H9 (cell line): ENCODE results near the gene PPP4R2. TPM values are rescaled to one million over a fixed set of nuclear protein-coding genes. Genes with fewer than 3 reads are reported as not detected.

Source experiments
- DNase-seq: peaks from one replicate; pipeline ENCODE4 v3.0.0-alpha.2; 2017
- H2AFZ ChIP-seq: one replicate; pipeline ENCODE4 v1.6.1; 2013; ENCODE audit warnings: mild to moderate bottlenecking, low read length, control low read depth, moderate library complexity
- H2AK5ac ChIP-seq: 2 replicates; pipeline ENCODE4 v1.6.1; 2013; ENCODE audit warnings: low read length, control low read depth, mixed read lengths; ENCODE audit not compliant: insufficient read length
- H2BK120ac ChIP-seq: one replicate; pipeline ENCODE4 v1.6.1; 2013; ENCODE audit warnings: low read depth, mild to moderate bottlenecking, low read length, control low read depth, inconsistent platforms; ENCODE audit not compliant: poor library complexity, severe bottlenecking
- H2BK12ac ChIP-seq: 2 replicates; pipeline ENCODE4 v1.6.1; 2013; ENCODE audit warnings: low read length, control low read depth, mixed read lengths, low read depth; ENCODE audit not compliant: insufficient read length
- H2BK15ac ChIP-seq: 2 replicates; pipeline ENCODE4 v1.6.1; 2013; ENCODE audit warnings: low read depth, low read length, control low read depth
- H2BK20ac ChIP-seq: one replicate; pipeline ENCODE4 v1.6.1; 2013; ENCODE audit warnings: low read depth, mild to moderate bottlenecking, low read length, control low read depth, inconsistent platforms; ENCODE audit not compliant: poor library complexity, severe bottlenecking
- H2BK5ac ChIP-seq: 2 replicates; pipeline ENCODE4 v1.6.1; 2013; ENCODE audit warnings: low read length, control low read depth, mixed read lengths; ENCODE audit not compliant: insufficient read length
- H3K14ac ChIP-seq: 2 replicates; pipeline ENCODE4 v1.6.1; 2013; ENCODE audit warnings: low read length, control low read depth; ENCODE audit not compliant: insufficient read depth
- H3K18ac ChIP-seq: 2 replicates; pipeline ENCODE4 v1.6.1; 2013; ENCODE audit warnings: low read depth, mild to moderate bottlenecking, mixed read lengths, low read length, control low read depth; ENCODE audit not compliant: insufficient read length
- H3K23ac ChIP-seq: 2 replicates; pipeline ENCODE4 v1.6.1; 2013; ENCODE audit warnings: low read length, control low read depth, mixed read lengths, low read depth; ENCODE audit not compliant: insufficient read length
- H3K23me2 ChIP-seq: 2 replicates; pipeline ENCODE4 v1.6.1; 2013; ENCODE audit warnings: low read depth, mild to moderate bottlenecking, mixed read lengths, low read length, control low read depth; ENCODE audit not compliant: insufficient read length, poor library complexity, severe bottlenecking
- H3K27ac ChIP-seq: 2 replicates; pipeline ENCODE4 v1.5.1; 2013; ENCODE audit warnings: low read length, control low read depth, mixed read lengths, low read depth; ENCODE audit not compliant: insufficient read length
- H3K27me3 ChIP-seq: 2 replicates; pipeline ENCODE4 v1.6.1; 2013; ENCODE audit warnings: low read length, control low read depth, inconsistent platforms; ENCODE audit not compliant: insufficient read depth
- H3K4ac ChIP-seq: 2 replicates; pipeline ENCODE4 v1.6.1; 2013; ENCODE audit warnings: low read depth, mild to moderate bottlenecking, control low read depth, inconsistent platforms, low read length, moderate library complexity
- H3K4me1 ChIP-seq: 2 replicates; pipeline ENCODE4 v1.6.1; 2013; ENCODE audit warnings: low read length, control low read depth, inconsistent platforms; ENCODE audit not compliant: insufficient read depth
- H3K4me2 ChIP-seq: 2 replicates; pipeline ENCODE4 v1.6.1; 2013; ENCODE audit warnings: low read length, control low read depth, mixed read lengths; ENCODE audit not compliant: insufficient read length, insufficient read depth
- H3K56ac ChIP-seq: 2 replicates; pipeline ENCODE4 v1.6.1; 2013; ENCODE audit warnings: low read depth, mild to moderate bottlenecking, mixed read lengths, low read length, control low read depth; ENCODE audit not compliant: insufficient read length
- H3K79me1 ChIP-seq: 2 replicates; pipeline ENCODE4 v1.6.1; 2013; ENCODE audit warnings: low read depth, mild to moderate bottlenecking, moderate library complexity, low read length, control low read depth, inconsistent platforms; ENCODE audit not compliant: insufficient read depth, poor library complexity, severe bottlenecking
- H3K79me2 ChIP-seq: 2 replicates; pipeline ENCODE4 v1.6.1; 2013; ENCODE audit warnings: low read length, control low read depth, inconsistent platforms; ENCODE audit not compliant: insufficient read depth
- H3K9ac ChIP-seq: 2 replicates; pipeline ENCODE4 v1.6.1; 2013; ENCODE audit warnings: low read length, control low read depth, mixed read lengths; ENCODE audit not compliant: insufficient read length; ENCODE audit errors: extremely low read depth
- H3K9me3 ChIP-seq: one replicate; pipeline ENCODE4 v1.6.1; 2013; ENCODE audit warnings: low read depth, low read length, inconsistent platforms; ENCODE audit not compliant: control insufficient read depth
- H3T11ph ChIP-seq: one replicate; pipeline ENCODE4 v1.6.1; 2013; ENCODE audit warnings: mild to moderate bottlenecking, low read length, control low read depth, inconsistent platforms
- H4K20me1 ChIP-seq: one replicate; pipeline ENCODE4 v1.6.1; 2013; ENCODE audit not compliant: control insufficient read depth, insufficient read length, insufficient read depth
- H4K5ac ChIP-seq: 2 replicates; pipeline ENCODE4 v1.6.1; 2013; ENCODE audit warnings: low read depth, mild to moderate bottlenecking, mixed read lengths, low read length, control low read depth; ENCODE audit not compliant: insufficient read length
- H4K8ac ChIP-seq: replicated peaks from 2 replicates; pipeline ENCODE4 v1.6.1; 2013; ENCODE audit warnings: low read length, control low read depth, mixed read lengths, low read depth; ENCODE audit not compliant: insufficient read length
- H4K91ac ChIP-seq: 2 replicates; pipeline ENCODE4 v1.6.1; 2013; ENCODE audit warnings: low read depth, mild to moderate bottlenecking, moderate library complexity, mixed read lengths, low read length, control low read depth; ENCODE audit not compliant: insufficient read length
- H3K27ac Mint-ChIP-seq, 3 experiments: 2 replicates in 2 of 3; 3 replicates in 1 of 3; pipeline ENCODE4 v1.8.0; 2020 to 2021; ENCODE audit warnings: mixed read lengths in 3 of 3, mild to moderate bottlenecking in 1 of 3, moderate library complexity in 1 of 3
- H3K27me3 Mint-ChIP-seq: 2 replicates; pipeline ENCODE4 v1.8.0; 2021; ENCODE audit warnings: low read depth, mild to moderate bottlenecking, moderate library complexity, mixed read lengths
- H3K36me3 Mint-ChIP-seq, 3 experiments: 2 replicates in 2 of 3; 3 replicates in 1 of 3; pipeline ENCODE4 v1.8.0; 2020 to 2021; ENCODE audit warnings: low read depth in 3 of 3, mixed read lengths in 3 of 3; ENCODE audit not compliant: insufficient read depth in 1 of 3
- H3K4me1 Mint-ChIP-seq, 2 experiments: 2 replicates each; pipeline ENCODE4 v1.8.0; 2020; ENCODE audit warnings: mixed read lengths in 2 of 2
- H3K4me3 Mint-ChIP-seq, 2 experiments: 2 replicates in 1 of 2; 3 replicates in 1 of 2; pipeline ENCODE4 v1.8.0; 2020 to 2021; ENCODE audit warnings: mild to moderate bottlenecking in 2 of 2, mixed read lengths in 2 of 2, moderate library complexity in 1 of 2
- H3K9me3 Mint-ChIP-seq, 2 experiments: 2 replicates in 1 of 2; 3 replicates in 1 of 2; pipeline ENCODE4 v1.8.0; 2020; ENCODE audit warnings: mild to moderate bottlenecking in 2 of 2, mixed read lengths in 2 of 2, moderate library complexity in 1 of 2
- WGBS: extraction: QIAGEN DNeasy Blood & Tissue Kit; methylation state at CpG from one replicate; pipeline ENCODE4 v1.1.7; 2013; ENCODE audit warnings: missing lambda C conversion rate, low lambda C conversion rate, mixed read lengths; ENCODE audit not compliant: insufficient read length; ENCODE audit errors: extremely low coverage; 5-methylcytosine and 5-hydroxymethylcytosine counted together
- total RNA-seq: library from RNA; stranded (reverse); gene quantifications from 2 replicates; pipeline ENCODE4 v1.2.1, GENCODE V29; 2021
- TF ChIP-seq, protein P1 (sequence below): fragments of 200-600 bp; sonication (generic); conservative IDR thresholded peaks from 3 replicates; pipeline ENCODE4 v1.8.0; 2021; ENCODE audit warnings: antibody characterized with exemption, mild to moderate bottlenecking

The PPP4R2 gene
- total RNA-seq, 1 experiment from 2014 or later: 132 TPM

DNA sequence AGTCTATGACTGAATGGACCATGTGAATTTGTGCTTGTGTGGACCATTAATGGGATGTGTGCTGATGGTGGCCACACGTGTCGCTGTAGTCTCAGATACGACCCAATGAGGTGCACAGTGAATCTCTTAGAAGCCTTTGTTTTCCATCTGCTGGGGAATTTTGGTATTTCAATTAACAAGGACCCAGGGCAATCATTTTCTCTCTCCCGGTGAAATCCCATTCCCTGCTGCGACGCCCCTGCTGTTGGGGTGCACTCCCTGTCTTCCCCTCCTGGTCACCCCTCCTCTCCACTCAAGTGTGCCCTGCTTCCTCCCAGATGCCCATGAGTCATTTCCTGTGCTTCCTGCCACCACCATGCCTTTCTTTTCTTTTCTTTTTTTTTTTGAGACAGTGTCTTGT is 97.5 kb downstream of the PPP4R2 start:
- Histone ChIP-seq H3K14ac (no peak overlapping the region), H2AFZ (no peak overlapping the region), H4K5ac (no peak overlapping the region), H2BK5ac (no peak overlapping the region), H3K79me1 (no peaks in the 10 kb centered on the region), H3K4me2 (no peak overlapping the region), H2BK12ac (no peak overlapping the region), H3K18ac (no peak overlapping the region), H3K9me3 (no peaks in the 10 kb centered on the region), H3K27me3 (no peaks in the 10 kb centered on the region), H3K79me2 (no peaks in the 10 kb centered on the region), H3K23me2 (no peaks in the 10 kb centered on the region), H2BK120ac (no peak overlapping the region), H3K4ac (no peak overlapping the region), H2BK15ac (no peak overlapping the region), H3K4me1 (no peaks in the 10 kb centered on the region), H3K23ac (no peak overlapping the region), H4K91ac (no peak overlapping the region), H4K8ac (no peak overlapping the region), H3K9ac (no peak overlapping the region), H2BK20ac (no peak overlapping the region), H2AK5ac (no peak overlapping the region), H4K20me1 (no peaks in the 10 kb centered on the region), H3T11ph (no peak overlapping the region), H3K27ac (no peak overlapping the region), H3K56ac (no peak overlapping the region)
- H3K9me3 Mint-ChIP-seq: no peaks in the 10 kb centered on the region; a peak in 1 of 5 replicates
- H3K4me1 Mint-ChIP-seq: peaks cover 18 to 21% of the 10 kb centered on the region in 2 experiments
- TF ChIP-seq, protein P1, sequence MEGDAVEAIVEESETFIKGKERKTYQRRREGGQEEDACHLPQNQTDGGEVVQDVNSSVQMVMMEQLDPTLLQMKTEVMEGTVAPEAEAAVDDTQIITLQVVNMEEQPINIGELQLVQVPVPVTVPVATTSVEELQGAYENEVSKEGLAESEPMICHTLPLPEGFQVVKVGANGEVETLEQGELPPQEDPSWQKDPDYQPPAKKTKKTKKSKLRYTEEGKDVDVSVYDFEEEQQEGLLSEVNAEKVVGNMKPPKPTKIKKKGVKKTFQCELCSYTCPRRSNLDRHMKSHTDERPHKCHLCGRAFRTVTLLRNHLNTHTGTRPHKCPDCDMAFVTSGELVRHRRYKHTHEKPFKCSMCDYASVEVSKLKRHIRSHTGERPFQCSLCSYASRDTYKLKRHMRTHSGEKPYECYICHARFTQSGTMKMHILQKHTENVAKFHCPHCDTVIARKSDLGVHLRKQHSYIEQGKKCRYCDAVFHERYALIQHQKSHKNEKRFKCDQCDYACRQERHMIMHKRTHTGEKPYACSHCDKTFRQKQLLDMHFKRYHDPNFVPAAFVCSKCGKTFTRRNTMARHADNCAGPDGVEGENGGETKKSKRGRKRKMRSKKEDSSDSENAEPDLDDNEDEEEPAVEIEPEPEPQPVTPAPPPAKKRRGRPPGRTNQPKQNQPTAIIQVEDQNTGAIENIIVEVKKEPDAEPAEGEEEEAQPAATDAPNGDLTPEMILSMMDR: peak; percentile 51
- DNase-seq: peak; percentile 43
- peak overlapping the region; percentile 10 to 90 (median 73) for H3K27ac Mint-ChIP-seq
- peak overlapping the region; percentile 13 to 44; a peak in 3 of 5 replicates for H3K4me3 Mint-ChIP-seq
- peaks cover 0 to 2% (median 0%) of the 10 kb centered on the region in 3 experiments; a peak in 2 of 7 replicates for H3K36me3 Mint-ChIP-seq
- no peaks in the 10 kb centered on the region; the same call in 1 of the 2 replicates for H3K27me3 Mint-ChIP-seq
- WGBS: no CpG with 5 or more reads among the region's 6 CpGs
